NCI-H748 (cell line): ENCODE data around the gene TP73.

Experiments
- DNase-seq: peaks from one replicate; lab custom pipeline; 2025; ENCODE audit not compliant: unreplicated experiment; lab: John Stamatoyannopoulos, UW

The TP73 gene

DNA sequence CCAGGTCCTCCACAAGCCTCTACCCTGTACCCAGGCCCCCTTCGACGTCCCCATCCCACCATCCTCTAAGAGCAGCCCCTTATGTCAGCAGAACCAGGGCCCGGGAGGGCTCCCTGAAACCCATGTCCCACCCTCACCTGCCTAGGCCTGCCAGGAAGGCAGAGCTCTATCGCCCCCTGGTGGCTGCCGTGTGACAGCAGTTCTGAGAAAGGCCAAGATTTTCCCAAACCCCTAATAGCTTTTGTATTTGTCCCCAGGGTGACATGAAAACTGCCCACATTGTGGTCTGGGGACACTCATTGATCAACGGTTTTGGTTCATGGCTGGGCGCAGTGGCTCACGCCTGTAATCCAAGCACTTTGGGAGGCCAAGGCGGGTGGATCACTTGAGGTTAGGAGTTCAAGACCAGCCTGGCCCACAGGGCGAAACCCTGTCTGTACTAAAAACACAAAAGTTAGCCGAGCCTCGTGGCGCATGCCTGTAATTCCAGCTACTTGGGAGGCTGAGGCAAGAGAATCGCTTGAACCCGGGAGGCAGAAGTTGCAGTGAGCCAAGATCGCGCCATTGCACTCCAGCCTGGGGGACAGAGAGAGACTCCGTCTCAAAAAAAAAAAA lies 72.2 kb downstream of the TP73 start:
- DNase-seq = peak; percentile 51

- DNase-seq = no peak
Observed at GRCh38 chr1:3725366-3725765, 73.0 kb downstream of the TP73 start.

DNA sequence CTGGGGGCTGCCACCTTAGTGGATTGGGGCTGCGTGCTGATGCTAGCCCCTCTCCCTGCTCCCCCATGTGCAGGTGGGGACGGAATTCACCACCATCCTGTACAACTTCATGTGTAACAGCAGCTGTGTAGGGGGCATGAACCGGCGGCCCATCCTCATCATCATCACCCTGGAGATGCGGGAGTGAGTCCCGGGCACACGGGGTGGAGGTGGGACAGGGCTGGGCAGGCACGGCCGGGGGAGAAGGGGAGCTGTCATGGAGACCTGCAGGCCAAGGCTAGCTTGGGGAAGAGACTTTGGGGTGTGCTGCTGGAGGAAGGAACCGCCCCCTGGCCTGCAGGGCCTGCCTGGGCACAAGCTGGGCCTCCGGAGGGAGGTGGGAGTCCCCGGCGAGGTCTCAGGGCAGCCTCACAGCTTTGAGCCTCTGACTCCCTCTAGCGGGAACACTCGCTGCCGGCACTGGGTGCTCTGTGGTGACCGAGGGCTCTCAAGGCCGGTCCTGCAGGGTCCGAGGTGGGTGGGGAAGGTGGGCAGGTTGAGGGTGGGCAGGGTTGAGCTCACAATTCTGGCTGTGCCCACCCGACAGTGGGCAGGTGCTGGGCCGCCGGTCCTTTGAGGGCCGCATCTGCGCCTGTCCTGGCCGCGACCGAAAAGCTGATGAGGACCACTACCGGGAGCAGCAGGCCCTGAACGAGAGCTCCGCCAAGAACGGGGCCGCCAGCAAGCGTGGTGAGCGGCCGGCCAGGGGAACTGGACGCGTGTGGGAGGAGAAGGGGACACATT lies 74.9 kb downstream of the TP73 start:
- no peak for DNase-seq

- DNase-seq = no peak
Observed at GRCh38 chr1:3727825-3728776, 75.8 kb downstream of the TP73 start.

DNA sequence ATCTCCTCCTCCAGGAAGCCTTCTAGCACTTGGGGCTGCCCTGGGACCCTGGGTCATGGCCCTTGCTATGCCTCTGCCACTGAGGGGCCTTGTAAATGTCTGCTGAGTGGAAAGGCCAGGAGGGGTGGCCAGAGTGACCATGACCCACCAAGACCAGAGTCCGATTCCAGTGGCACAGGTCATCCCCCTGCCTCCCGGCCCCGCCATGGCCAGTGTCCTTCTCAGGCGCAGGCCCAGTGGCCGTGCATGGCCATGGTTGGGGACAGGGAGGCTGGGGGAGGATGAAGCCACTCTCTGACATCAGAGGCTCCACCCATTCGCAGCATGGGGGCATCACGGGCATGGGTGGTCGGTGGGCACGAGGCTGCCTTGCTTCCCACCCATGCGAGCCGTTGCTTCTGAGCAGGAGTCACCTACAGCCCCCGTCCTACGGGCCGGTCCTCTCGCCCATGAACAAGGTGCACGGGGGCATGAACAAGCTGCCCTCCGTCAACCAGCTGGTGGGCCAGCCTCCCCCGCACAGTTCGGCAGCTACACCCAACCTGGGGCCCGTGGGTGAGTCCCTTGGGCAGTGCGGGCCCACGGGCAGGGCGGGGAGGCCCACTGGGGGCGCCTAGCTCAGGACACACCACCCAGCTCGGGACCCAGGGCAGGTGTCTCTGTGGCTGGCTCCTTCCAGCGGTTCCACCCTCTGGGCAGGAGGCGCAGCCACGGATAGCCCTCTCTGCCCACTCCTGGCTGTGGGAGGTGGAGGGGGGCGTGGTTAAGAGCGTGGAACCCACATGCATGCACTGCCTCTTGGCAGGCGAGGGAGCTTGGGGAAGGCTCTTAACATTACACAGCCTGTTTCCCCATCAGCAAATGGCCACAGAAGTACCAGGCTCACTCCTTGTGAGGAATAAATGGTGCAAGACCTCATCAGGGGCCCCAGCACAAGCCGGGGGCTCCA lies 77.6 kb downstream of the TP73 start:
- no peak for DNase-seq

DNA sequence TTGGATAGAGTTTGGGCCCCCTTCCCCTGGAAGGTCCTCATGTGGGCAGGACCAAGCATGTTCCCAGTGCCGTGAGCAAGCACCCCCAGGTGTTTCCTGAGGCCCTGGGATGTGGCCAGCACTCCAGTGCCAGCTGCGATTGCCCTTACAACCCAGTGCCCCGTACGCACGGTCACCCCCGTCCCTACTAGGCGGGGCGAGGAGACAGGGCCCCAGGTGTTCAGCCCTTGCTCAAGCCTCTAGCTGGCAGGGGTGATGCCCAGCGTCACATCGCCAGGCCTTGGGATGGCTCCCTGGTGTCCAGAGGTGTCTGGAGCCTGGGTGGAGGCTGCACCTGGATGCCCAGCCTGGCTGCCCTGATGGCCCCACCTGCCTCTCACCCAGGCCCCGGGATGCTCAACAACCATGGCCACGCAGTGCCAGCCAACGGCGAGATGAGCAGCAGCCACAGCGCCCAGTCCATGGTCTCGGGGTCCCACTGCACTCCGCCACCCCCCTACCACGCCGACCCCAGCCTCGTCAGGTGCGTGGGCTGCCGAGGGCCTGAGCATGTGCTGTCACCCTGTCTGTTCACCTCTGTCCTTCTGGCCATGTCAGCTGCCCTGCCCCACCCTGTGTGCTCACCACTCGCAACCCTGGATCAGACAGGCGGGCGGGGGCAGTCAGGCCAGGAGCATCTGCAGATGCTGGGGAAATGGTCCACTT lies 78.4 kb downstream of the TP73 start:
- DNase-seq = no peak

GRCh38 chr1:3731583-3732433 lies 79.5 kb downstream of the TP73 start:
- DNase-seq = no peak

GRCh38 chr1:3732434-3733093 lies 80.2 kb downstream of the TP73 start:
- DNase-seq = no peak

DNA sequence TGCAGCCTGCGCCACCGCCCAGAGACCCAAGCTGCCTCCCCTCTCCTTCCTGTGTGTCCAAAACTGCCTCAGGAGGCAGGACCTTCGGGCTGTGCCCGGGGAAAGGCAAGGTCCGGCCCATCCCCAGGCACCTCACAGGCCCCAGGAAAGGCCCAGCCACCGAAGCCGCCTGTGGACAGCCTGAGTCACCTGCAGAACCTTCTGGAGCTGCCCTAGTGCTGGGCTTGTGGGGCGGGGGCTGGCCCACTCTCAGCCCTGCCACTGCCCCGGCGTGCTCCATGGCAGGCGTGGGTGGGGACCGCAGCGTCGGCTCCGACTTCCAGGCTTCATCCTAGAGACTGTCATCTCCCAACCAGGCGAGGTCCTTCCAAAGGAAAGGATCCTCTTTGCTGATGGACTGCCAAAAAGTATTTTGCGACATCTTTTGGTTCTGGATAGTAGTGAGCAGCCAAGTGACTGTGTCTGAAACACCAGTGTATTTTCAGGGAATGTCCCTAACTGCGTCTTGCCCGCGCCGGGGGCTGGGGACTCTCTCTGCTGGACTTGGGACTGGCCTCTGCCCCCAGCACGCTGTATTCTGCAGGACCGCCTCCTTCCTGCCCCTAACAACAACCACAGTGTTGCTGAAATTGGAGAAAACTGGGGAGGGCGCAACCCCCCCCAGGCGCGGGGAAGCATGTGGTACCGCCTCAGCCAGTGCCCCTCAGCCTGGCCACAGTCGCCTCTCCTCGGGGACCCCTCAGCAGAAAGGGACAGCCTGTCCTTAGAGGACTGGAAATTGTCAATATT lies 81.0 kb downstream of the TP73 start:
- no peak for DNase-seq

DNA sequence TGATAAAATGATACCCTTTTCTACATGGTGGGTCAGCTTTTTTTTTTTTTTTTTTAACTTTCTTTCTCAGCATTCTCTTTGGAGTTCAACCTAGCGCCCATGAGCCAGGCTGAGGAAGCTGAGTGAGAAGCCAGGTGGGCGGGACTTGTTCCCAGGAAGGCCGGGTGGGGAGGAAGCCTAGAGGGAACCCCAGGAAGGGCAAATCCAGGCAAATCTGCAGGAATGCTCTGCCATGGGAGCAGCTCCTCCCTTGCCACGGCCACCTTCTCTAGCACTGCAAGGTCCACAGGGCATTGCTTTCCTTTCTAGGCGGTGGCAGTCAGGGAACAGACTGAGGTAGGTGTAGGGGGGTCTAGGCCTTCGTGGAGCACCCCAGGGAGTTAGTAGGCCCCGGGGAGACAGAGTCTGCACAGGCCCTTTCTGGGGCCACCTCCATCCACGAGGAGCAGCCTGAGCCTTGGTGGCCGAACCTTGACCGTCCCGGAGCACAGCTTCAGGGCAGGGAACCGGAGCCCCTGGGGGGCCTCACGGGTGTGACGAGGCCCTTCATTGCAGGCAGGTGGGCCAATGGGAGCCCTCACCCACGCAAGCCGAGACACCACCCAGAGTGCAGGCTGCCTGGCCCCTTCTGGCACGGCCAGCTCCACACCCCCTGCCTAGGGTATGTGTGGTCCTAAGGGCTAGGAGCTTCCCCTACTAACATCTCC lies 81.7 kb downstream of the TP73 start:
- no peak for DNase-seq

DNA sequence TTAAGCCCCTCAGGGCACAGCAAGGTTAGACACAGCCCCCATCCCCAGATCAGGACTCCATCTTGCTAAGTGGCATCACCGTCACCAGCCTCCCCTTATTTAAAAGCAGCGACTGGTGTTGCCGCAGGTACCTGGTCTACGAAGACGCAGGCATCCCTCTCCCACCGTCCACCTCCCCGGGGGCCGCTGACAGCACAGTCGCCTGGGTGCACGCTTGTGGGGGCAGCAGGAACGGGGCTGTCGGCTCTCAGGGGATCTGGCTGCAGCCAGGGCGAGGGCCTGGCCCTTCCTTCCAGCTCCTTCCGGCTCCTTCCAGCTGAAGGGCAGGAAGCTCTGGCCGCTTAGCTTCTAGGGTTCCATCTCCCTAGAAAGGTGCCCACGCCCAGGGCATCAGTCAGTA lies 82.3 kb downstream of the TP73 start:
- no peak for DNase-seq

GRCh38 chr1:3735027-3735681 lies 82.8 kb downstream of the TP73 start:
- DNase-seq = no peak

- no peak for DNase-seq
Observed at GRCh38 chr1:3735688-3736087, 83.4 kb downstream of the TP73 start.

DNA sequence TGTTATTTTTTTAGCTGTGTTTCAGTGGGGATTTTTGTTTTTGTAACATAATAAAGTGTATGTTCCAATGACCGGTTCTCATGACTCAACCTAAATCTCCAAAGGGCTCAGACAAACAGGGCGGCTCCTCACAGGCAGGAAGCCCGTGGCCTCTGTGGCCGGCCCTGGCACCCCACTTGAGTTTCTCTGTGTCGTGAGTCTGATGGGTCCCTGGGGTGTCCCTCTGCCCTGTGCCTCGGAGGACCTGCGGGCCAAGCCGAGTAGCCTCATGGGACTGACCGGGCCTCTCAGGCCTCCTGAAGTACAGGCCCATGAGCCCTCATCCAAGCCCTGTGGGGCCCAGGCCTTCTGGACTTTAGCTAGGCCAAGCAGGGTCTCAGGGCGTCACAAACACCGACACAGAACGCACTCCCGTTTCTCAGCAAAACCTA lies 83.8 kb downstream of the TP73 start:
- DNase-seq = no peak

GRCh38 chr1:3736708-3737107 lies 84.4 kb downstream of the TP73 start:
- no peak for DNase-seq

DNA sequence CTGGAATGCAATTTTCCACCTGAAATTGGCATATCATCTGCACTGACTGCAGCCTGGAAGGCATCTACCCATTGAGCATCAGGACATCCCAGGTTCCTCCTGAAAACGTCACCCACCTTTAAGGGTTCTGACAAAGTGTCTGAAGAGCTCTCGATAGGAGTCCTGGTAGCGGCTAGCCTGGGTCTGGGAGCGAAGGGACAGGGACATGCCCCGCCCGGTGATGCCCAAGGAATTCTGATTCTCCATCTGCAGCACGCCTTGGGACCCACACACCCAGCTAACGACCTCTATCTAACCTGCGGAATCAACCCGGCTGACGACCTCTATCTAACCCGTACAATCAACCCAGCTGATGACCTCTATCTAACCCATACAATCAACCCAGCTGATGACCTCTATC lies 86.6 kb downstream of the TP73 start:
- DNase-seq = no peak

DNA sequence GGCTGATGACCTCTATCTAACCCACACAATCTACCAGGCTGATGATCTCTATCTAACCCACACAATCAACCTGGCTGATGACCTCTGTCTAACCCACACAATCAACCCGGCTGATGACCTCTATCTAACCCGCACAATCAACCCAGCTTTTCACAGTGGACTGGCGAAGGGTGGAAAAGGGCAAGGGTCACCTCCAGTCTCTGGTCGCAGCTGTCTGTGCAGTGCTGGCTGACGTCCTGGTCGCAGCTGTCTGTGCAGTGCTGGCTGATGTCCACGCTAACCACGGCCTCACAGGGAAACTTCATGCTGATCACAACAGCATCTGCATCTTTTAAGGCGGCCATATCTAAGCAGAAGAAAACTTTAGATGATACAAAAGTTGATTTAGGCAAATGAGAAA lies 87.7 kb downstream of the TP73 start:
- no peak for DNase-seq
